Mesendoderm (in vitro differentiated cells): ENCODE data around the gene ATR.
"Not testable (repeated sequence)": the region's sequence is repeated elsewhere in the genome, so short reads cannot be mapped to it uniquely, and the experiment has no call there.

Experiments used
- DNase-seq: peaks from one replicate; pipeline ENCODE4 v3.0.0; 2013
- H2AK5ac ChIP-seq: 2 replicates; pipeline ENCODE4 v1.6.1; 2013; ENCODE audit warnings: low read length, inconsistent platforms
- H2BK120ac ChIP-seq: 2 replicates; pipeline ENCODE4 v1.6.1; 2013; ENCODE audit warnings: low read depth, mild to moderate bottlenecking, low read length, moderate library complexity, mixed read lengths
- H2BK15ac ChIP-seq: replicated peaks from 2 replicates; pipeline ENCODE4 v1.6.1; 2013; ENCODE audit warnings: low read depth, mild to moderate bottlenecking, moderate library complexity
- H2BK5ac ChIP-seq: 2 replicates; pipeline ENCODE4 v1.6.1; 2013; ENCODE audit warnings: low read length, inconsistent platforms
- H3K18ac ChIP-seq: 2 replicates; pipeline ENCODE4 v1.6.1; 2013; ENCODE audit warnings: mild to moderate bottlenecking, low read length, mixed read lengths
- H3K23ac ChIP-seq: one replicate; pipeline ENCODE4 v1.6.1; 2013; ENCODE audit warnings: low read length
- H3K27ac ChIP-seq: 2 replicates; pipeline ENCODE4 v1.5.1; 2013; ENCODE audit warnings: low read depth, mild to moderate bottlenecking, inconsistent platforms, low read length, moderate library complexity
- H3K27me3 ChIP-seq: 2 replicates; pipeline ENCODE4 v1.6.1; 2013; ENCODE audit warnings: low read length, control low read depth, mild to moderate bottlenecking, inconsistent platforms; ENCODE audit not compliant: insufficient read depth, poor library complexity
- H3K36me3 ChIP-seq: 2 replicates; pipeline ENCODE4 v1.6.1; 2013; ENCODE audit warnings: low read length, inconsistent platforms; ENCODE audit not compliant: control insufficient read depth, insufficient read depth
- H3K4ac ChIP-seq: one replicate; pipeline ENCODE4 v1.6.1; 2013; ENCODE audit warnings: low read depth, mild to moderate bottlenecking, low read length, moderate library complexity
- H3K4me1 ChIP-seq: 2 replicates; pipeline ENCODE4 v1.6.1; 2013; ENCODE audit warnings: low read depth, low read length, inconsistent platforms; ENCODE audit not compliant: control insufficient read depth
- H3K4me2 ChIP-seq: 2 replicates; pipeline ENCODE4 v1.6.1; 2013; ENCODE audit warnings: low read length
- H3K4me3 ChIP-seq: 2 replicates; pipeline ENCODE4 v1.5.1; 2013; ENCODE audit warnings: mild to moderate bottlenecking, low read length
- H3K56ac ChIP-seq: one replicate; pipeline ENCODE4 v1.6.1; 2013; ENCODE audit warnings: low read length
- H3K79me1 ChIP-seq: 2 replicates; pipeline ENCODE4 v1.6.1; 2013; ENCODE audit warnings: low read length, inconsistent platforms
- H3K79me2 ChIP-seq: 2 replicates; pipeline ENCODE4 v1.6.1; 2013; ENCODE audit warnings: mild to moderate bottlenecking, low read length; ENCODE audit not compliant: control insufficient read depth, insufficient read depth
- H3K9ac ChIP-seq: 2 replicates; pipeline ENCODE4 v1.6.1; 2013; ENCODE audit warnings: low read length, inconsistent platforms
- H4K5ac ChIP-seq: one replicate; pipeline ENCODE4 v1.6.1; 2013; ENCODE audit warnings: low read length
- H4K8ac ChIP-seq: one replicate; pipeline ENCODE4 v1.6.1; 2013; ENCODE audit warnings: low read depth, mild to moderate bottlenecking, control low read depth, low read length, moderate library complexity
- WGBS: extraction: QIAGEN DNeasy Blood & Tissue Kit; methylation state at CpG from one replicate; pipeline ENCODE4 v1.1.7; 2013; ENCODE audit warnings: low lambda C conversion rate, missing lambda C conversion rate; ENCODE audit not compliant: insufficient coverage; ENCODE audit errors: extremely low coverage; 5-methylcytosine and 5-hydroxymethylcytosine counted together

ATR gene

DNA sequence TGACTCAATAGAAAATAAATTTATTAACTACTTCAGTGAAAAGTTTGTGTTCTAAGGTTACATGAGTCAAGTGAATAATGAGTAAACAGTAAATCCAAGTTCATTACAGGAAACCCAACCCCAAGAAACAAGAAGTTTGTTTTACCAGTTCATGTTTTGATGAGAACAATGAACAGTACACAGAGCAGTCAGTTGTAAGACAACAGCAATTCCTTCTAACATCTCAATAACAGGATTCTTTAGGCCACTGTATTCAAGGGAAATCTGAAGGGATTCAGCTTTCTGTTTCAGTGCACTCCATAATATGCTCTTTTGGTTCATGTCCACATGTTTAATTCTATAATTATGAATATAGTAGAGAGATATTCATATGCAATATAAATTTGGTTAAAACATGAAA is 18.4 kb downstream of the ATR start:
- H2BK5ac ChIP-seq = no peak overlapping the region
- no peak overlapping the region for H2AK5ac ChIP-seq
- H3K23ac ChIP-seq = no peak overlapping the region
- H3K4me2 ChIP-seq = no peak overlapping the region
- H4K5ac ChIP-seq = no peak overlapping the region
- no peaks in the 10 kb centered on the region for H3K79me2 ChIP-seq
- H3K36me3 ChIP-seq = no peaks in the 10 kb centered on the region
- no peak overlapping the region for H3K18ac ChIP-seq
- no peak overlapping the region for H2BK15ac ChIP-seq
- H2BK120ac ChIP-seq = no peak overlapping the region
- H3K4ac ChIP-seq = no peak overlapping the region
- no peaks in the 10 kb centered on the region for H3K79me1 ChIP-seq
- DNase-seq = no peak
- no peak overlapping the region for H3K56ac ChIP-seq
- no peak overlapping the region for H3K9ac ChIP-seq
- no peak overlapping the region for H3K27ac ChIP-seq
- H3K27me3 ChIP-seq = no peaks in the 10 kb centered on the region
- H3K4me3 ChIP-seq = no peak overlapping the region
- H3K4me1 ChIP-seq = no peaks in the 10 kb centered on the region
- H4K8ac ChIP-seq = no peak overlapping the region

DNA sequence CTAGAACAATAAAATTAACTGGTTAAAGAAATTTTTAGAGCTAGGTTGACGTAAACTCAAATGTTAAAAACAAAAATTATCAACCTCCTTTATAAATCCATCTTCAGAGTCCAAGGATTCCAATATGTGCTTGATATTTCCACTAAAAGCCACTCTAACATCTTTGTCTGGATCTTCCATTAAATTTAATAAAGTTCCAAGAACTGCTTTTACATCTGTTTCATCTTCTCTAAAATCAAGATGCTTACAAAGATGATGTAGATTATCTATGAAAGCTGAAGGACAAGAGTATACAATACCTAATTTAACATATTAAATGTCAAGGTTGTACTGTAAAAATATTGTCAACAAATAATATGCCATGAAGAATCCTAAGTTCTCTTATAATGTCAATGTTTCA is 24.8 kb downstream of the ATR start:
- no peaks in the 10 kb centered on the region for H3K79me2 ChIP-seq
- no peak overlapping the region for H4K5ac ChIP-seq
- H3K56ac ChIP-seq = no peak overlapping the region
- H4K8ac ChIP-seq = no peak overlapping the region
- no peak overlapping the region for H2BK120ac ChIP-seq
- no peak overlapping the region for H3K4me2 ChIP-seq
- H3K27ac ChIP-seq = no peak overlapping the region
- H3K9ac ChIP-seq = no peak overlapping the region
- no peaks in the 10 kb centered on the region for H3K79me1 ChIP-seq
- no peak overlapping the region for H2BK5ac ChIP-seq
- H3K18ac ChIP-seq = no peak overlapping the region
- WGBS = no CpG with 5 or more reads among the region's 1 CpG
- H3K27me3 ChIP-seq = no peaks in the 10 kb centered on the region
- no peak overlapping the region for H3K4ac ChIP-seq
- no peak overlapping the region for H2AK5ac ChIP-seq
- no peak for DNase-seq
- no peaks in the 10 kb centered on the region for H3K36me3 ChIP-seq
- H3K4me1 ChIP-seq = no peaks in the 10 kb centered on the region
- no peak overlapping the region for H3K4me3 ChIP-seq
- H2BK15ac ChIP-seq = no peak overlapping the region
- H3K23ac ChIP-seq = no peak overlapping the region

DNA sequence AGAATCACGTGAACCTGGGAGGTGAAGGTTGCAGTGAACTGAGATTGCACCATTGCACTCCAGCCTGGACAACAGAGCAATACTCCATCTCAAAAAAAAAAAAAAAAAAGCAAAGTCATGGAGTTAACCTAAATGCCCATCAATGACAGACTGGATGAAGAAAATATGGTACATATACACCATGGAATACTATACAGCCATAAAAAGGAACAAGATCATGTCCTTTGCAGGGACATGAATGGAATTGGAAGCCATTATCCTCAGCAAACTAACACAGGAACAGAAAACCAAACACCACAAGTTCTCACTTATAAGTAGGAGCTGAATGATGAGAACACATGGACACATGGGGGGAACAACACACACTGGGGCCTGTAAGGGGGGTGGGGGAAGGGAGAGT is 26.0 kb downstream of the ATR start:
- not testable (repeated sequence) for H3K27ac ChIP-seq, H3K4me3 ChIP-seq, H3K56ac ChIP-seq, H3K27me3 ChIP-seq, H2BK5ac ChIP-seq, H3K9ac ChIP-seq, H3K18ac ChIP-seq, H2BK15ac ChIP-seq, H2AK5ac ChIP-seq, H3K4me1 ChIP-seq, H3K4me2 ChIP-seq, H3K4ac ChIP-seq, H3K23ac ChIP-seq, H3K36me3 ChIP-seq, H3K79me2 ChIP-seq, H4K8ac ChIP-seq, H3K79me1 ChIP-seq, H4K5ac ChIP-seq, DNase-seq, H2BK120ac ChIP-seq
- no CpG with 5 or more reads among the region's 1 CpG for WGBS

DNA sequence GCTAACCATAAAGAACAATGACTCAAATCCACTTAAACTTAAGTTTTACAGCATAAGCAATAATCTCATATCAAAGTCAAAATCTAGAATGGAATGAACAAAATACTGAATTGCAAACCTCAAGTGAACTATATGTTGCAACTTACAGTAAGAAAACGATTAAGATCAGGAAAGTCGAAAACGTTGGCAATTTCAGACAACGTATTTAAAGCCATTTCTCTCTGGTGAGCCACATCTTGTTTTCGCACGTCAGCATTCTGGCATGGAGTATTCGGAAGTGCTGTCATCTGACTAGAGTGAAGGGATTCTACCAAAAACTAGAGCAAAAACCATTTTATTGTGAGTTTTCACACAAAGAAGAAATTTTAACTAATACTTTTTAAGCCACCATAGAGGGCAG is 28.5 kb downstream of the ATR start:
- Histone ChIP-seq H3K9ac (no peak overlapping the region), H3K36me3 (no peaks in the 10 kb centered on the region), H4K8ac (no peak overlapping the region), H3K56ac (no peak overlapping the region), H2BK5ac (no peak overlapping the region), H3K18ac (no peak overlapping the region), H3K79me1 (no peaks in the 10 kb centered on the region), H3K4ac (no peak overlapping the region), H2BK120ac (no peak overlapping the region), H3K27ac (no peak overlapping the region), H3K4me3 (no peak overlapping the region), H3K4me1 (no peaks in the 10 kb centered on the region), H2AK5ac (no peak overlapping the region), H3K23ac (no peak overlapping the region), H3K4me2 (no peak overlapping the region), H4K5ac (no peak overlapping the region), H3K79me2 (no peaks in the 10 kb centered on the region), H2BK15ac (no peak overlapping the region), H3K27me3 (no peaks in the 10 kb centered on the region)
- WGBS = no CpG with 5 or more reads among the region's 7 CpGs
- no peak for DNase-seq

DNA sequence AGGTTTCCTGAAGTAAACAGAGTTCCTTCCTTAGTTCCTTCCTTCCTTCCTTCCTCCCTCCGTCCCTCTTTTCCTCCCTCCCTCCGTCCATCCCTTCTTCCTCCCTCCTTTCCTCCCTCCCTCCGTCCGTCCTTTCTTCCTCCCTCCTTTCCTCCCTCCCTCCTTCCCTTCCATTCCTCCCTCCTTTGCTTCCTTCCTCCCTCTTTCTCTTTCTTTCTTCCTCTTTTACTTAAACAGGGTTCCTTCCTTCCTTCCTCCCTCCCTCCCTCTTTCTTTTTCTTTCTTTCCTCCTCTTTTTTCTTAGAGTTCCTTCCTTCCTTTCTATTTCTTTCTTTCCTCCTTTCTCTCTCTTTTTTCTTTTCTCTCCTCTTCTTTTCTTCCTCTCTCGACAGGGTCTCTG is 35.2 kb downstream of the ATR start:
- no peak overlapping the region for H3K4me3 ChIP-seq
- 100% methylated on average over 2 of the region's 5 CpGs for WGBS
- no peak overlapping the region for H2BK5ac ChIP-seq
- H3K18ac ChIP-seq = no peak overlapping the region
- H3K9ac ChIP-seq = no peak overlapping the region
- H2AK5ac ChIP-seq = no peak overlapping the region
- H3K36me3 ChIP-seq = no peaks in the 10 kb centered on the region
- H4K8ac ChIP-seq = no peak overlapping the region
- H3K4ac ChIP-seq = no peak overlapping the region
- H3K4me1 ChIP-seq = no peaks in the 10 kb centered on the region
- no peak overlapping the region for H4K5ac ChIP-seq
- no peak overlapping the region for H2BK15ac ChIP-seq
- no peak overlapping the region for H3K23ac ChIP-seq
- no peak overlapping the region for H3K4me2 ChIP-seq
- no peaks in the 10 kb centered on the region for H3K79me2 ChIP-seq
- no peak overlapping the region for H3K27ac ChIP-seq
- H3K27me3 ChIP-seq = no peaks in the 10 kb centered on the region
- DNase-seq = no peak
- no peak overlapping the region for H2BK120ac ChIP-seq
- H3K79me1 ChIP-seq = no peaks in the 10 kb centered on the region
- H3K56ac ChIP-seq = no peak overlapping the region

DNA sequence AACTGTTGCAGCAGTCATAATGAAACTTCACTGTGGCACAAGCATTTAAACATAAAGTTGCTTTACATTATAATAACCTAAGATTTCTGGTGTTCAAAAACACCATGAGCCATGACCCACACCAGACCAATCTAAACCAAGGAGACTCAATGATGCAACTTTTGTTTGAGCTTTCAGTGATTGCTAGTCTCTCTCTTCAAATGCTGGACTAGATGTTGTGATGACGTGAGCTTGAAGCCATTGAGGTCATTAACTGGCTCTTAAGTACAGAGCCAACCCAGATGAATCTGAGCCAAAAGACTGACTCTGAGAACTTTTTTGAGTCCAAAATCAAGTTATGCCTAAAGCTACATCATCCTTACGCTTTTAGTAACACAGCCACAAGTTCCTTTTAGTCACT is 36.5 kb downstream of the ATR start:
- H3K9ac ChIP-seq = no peak overlapping the region
- no peak overlapping the region for H3K4ac ChIP-seq
- no peaks in the 10 kb centered on the region for H3K4me1 ChIP-seq
- H3K56ac ChIP-seq = no peak overlapping the region
- H2BK120ac ChIP-seq = no peak overlapping the region
- H2BK5ac ChIP-seq = no peak overlapping the region
- H3K4me3 ChIP-seq = no peak overlapping the region
- H3K18ac ChIP-seq = no peak overlapping the region
- WGBS = no CpG with 5 or more reads among the region's 2 CpGs
- H3K23ac ChIP-seq = no peak overlapping the region
- no peak overlapping the region for H3K27ac ChIP-seq
- H3K4me2 ChIP-seq = no peak overlapping the region
- DNase-seq = peak; percentile 1
- H4K5ac ChIP-seq = no peak overlapping the region
- H2AK5ac ChIP-seq = no peak overlapping the region
- H3K27me3 ChIP-seq = no peaks in the 10 kb centered on the region
- no peak overlapping the region for H4K8ac ChIP-seq
- H2BK15ac ChIP-seq = no peak overlapping the region
- H3K79me2 ChIP-seq = no peaks in the 10 kb centered on the region
- H3K36me3 ChIP-seq = no peaks in the 10 kb centered on the region
- H3K79me1 ChIP-seq = no peaks in the 10 kb centered on the region
